GM12878 (cell line): ENCODE data around the gene CAPN15. TPM values are rescaled to one million over a fixed set of nuclear protein-coding genes. Genes with fewer than 3 reads are reported as not detected.

Experiments
- BHLHE40 ChIP-seq, 2 experiments: fragments of 450-650 bp in 1 of 2; IDR thresholded peaks; 2 replicates each; pipeline ENCODE4 v1.6.1; 2011 to 2017; ENCODE audit warnings: low read depth in 2 of 2, borderline replicate concordance in 1 of 2, improper control_type of control experiment in 1 of 2, low read length in 1 of 2, mild to moderate bottlenecking in 1 of 2
- CEBPB ChIP-seq, 2 experiments: fragments of 150-350 bp in 1 of 2; IDR thresholded peaks; 2 replicates each; pipeline ENCODE4 v1.6.1; 2012 to 2014; ENCODE audit warnings: low read depth in 2 of 2, low read length in 2 of 2, borderline replicate concordance in 1 of 2, inconsistent platforms in 1 of 2
- CHD1 ChIP-seq: IDR thresholded peaks from 2 replicates; pipeline ENCODE4 v1.6.1; 2012; ENCODE audit warnings: low read depth, low read length, improper control_type of control experiment
- E2F4 ChIP-seq: IDR thresholded peaks from 2 replicates; pipeline ENCODE4 v1.6.1; 2012; ENCODE audit warnings: low read depth, low read length, improper control_type of control experiment
- E2F8 ChIP-seq: fragments of 450-650 bp; IDR thresholded peaks from 2 replicates; pipeline ENCODE4 v1.6.1; 2018; ENCODE audit warnings: mild to moderate bottlenecking, low read depth, moderate library complexity; ENCODE audit not compliant: partially characterized antibody
- EZH2 ChIP-seq: IDR thresholded peaks from 2 replicates; pipeline ENCODE4 v1.6.1; 2012; ENCODE audit warnings: low read depth, mild to moderate bottlenecking, control low read depth, inconsistent platforms, low read length, borderline replicate concordance; ENCODE audit not compliant: control insufficient read depth
- IKZF2 ChIP-seq, 2 experiments: fragments of 450-650 bp; IDR thresholded peaks; 2 replicates each; pipeline ENCODE4 v1.6.1; 2017; ENCODE audit warnings: mild to moderate bottlenecking in 2 of 2, moderate library complexity in 2 of 2
- IRF3 ChIP-seq: fragments of 450-650 bp; IDR thresholded peaks from 2 replicates; pipeline ENCODE4 v1.6.1; 2014; ENCODE audit warnings: mild to moderate bottlenecking
- IRF4 ChIP-seq: IDR thresholded peaks from 2 replicates; pipeline ENCODE4 v1.6.1; 2011; ENCODE audit warnings: low read depth, low read length
- PRDM15 ChIP-seq: fragments of 450-650 bp; formaldehyde crosslinking; IDR thresholded peaks from 2 replicates; pipeline ENCODE4 v1.4.0; 2020; ENCODE audit warnings: mild to moderate bottlenecking, moderate library complexity
- SREBF2 ChIP-seq: IDR thresholded peaks from 2 replicates; pipeline ENCODE4 v1.6.1; 2012; ENCODE audit warnings: mild to moderate bottlenecking, low read length
- ZBTB4 ChIP-seq: fragments of 450-650 bp; formaldehyde crosslinking; IDR thresholded peaks from 2 replicates; pipeline ENCODE4 v1.4.0; 2022; ENCODE audit warnings: mild to moderate bottlenecking, moderate library complexity
- polyA plus RNA-seq, 11 experiments: library from polyadenylated mRNA; depleted of rRNA in 4 of 11; unstranded in 6 of 11; stranded (reverse) in 5 of 11; fragments of >200 nt; fragmentation: Nextera tagmentation in 4 of 11; fragmentation: Illumina TruSeq in 1 of 11; extraction: Ambion mirVana in 4 of 11; extraction: Trizol in 1 of 11; gene quantifications; 1 replicate in 1 of 11; 2 replicates in 10 of 11; pipeline versions ENCODE4 v1.2.1 to v1.2.3, GENCODE V29; 2011 to 2016; ENCODE audit warnings: inconsistent platforms in 2 of 11, missing spikeins in 2 of 11, low read depth in 1 of 11
- total RNA-seq, 4 experiments: library from RNA; depleted of rRNA in 3 of 4; stranded (reverse); fragments of >200 nt in 3 of 4; fragmentation: Illumina TruSeq in 1 of 4; extraction: Trizol in 1 of 4; gene quantifications; 2 replicates each; pipeline versions ENCODE4 v1.2.1 to v1.2.3, GENCODE V29; 2013 to 2021

Gene CAPN15
- total and polyA plus RNA-seq, 10 of the 15 experiments (the other 5 are each of a cell fraction or from before 2014, with no cell fraction given) = 0.40 to 78.5 (median 8.3) TPM

GRCh38 chr16:510066-510825, 17.3 kb upstream of the CAPN15 start (continued):
- TF ChIP-seq IRF3 (no peak), E2F8 (no peak), BHLHE40 (IDR thresholded peaks at IDR 0.05; ENCODE audit: borderline replicate concordance in 1 of 2, low read depth in 2 of 2, low read length in 1 of 2) (no peak), EZH2 (no peak), CHD1 (no peak), IKZF2 (IDR thresholded peaks at IDR 0.05) (no peak), E2F4 (no peak), CEBPB (IDR thresholded peaks at IDR 0.05; ENCODE audit: borderline replicate concordance in 1 of 2, low read depth in 2 of 2, low read length in 2 of 2) (no peak), PRDM15 (CRISPR knock-in tag) (no peak), ZBTB4 (CRISPR knock-in tag) (no peak), IRF4 (no peak), SREBF2 (no peak)
